Endothelial cell (in vitro differentiated cells): ENCODE measurements around the gene FAF2. TPM values are rescaled to one million over a fixed set of nuclear protein-coding genes. Genes with fewer than 3 reads are reported as not detected.

Experiments used
- DNase-seq: peaks from one replicate; pipeline ENCODE4 v3.0.0; 2021; ENCODE audit warnings: low spot score
- H3K27ac Mint-ChIP-seq: one replicate; pipeline ENCODE4 v1.8.0; 2021; ENCODE audit warnings: mixed read lengths, inconsistent platforms; ENCODE audit not compliant: unreplicated experiment
- H3K27me3 Mint-ChIP-seq: one replicate; pipeline ENCODE4 v1.8.0; 2021; ENCODE audit warnings: mild to moderate bottlenecking, moderate library complexity, mixed read lengths, inconsistent platforms; ENCODE audit not compliant: unreplicated experiment
- H3K36me3 Mint-ChIP-seq: one replicate; pipeline ENCODE4 v1.8.0; 2021; ENCODE audit warnings: mild to moderate bottlenecking, low read depth, mixed read lengths, inconsistent platforms; ENCODE audit not compliant: unreplicated experiment
- H3K4me1 Mint-ChIP-seq: one replicate; pipeline ENCODE4 v1.8.0; 2021; ENCODE audit warnings: mild to moderate bottlenecking, mixed read lengths, inconsistent platforms; ENCODE audit not compliant: unreplicated experiment
- H3K4me3 Mint-ChIP-seq: one replicate; pipeline ENCODE4 v1.8.0; 2021; ENCODE audit warnings: mild to moderate bottlenecking, mixed read lengths, inconsistent platforms; ENCODE audit not compliant: unreplicated experiment
- H3K9me3 Mint-ChIP-seq: one replicate; pipeline ENCODE4 v1.8.0; 2021; ENCODE audit warnings: mixed read lengths, inconsistent platforms; ENCODE audit not compliant: unreplicated experiment
- total RNA-seq: library from RNA; stranded (reverse); fragmentation: NEBNext Ultra II Directional; extraction: Animal tissue kit (Norgen Biotek cat#: 25700); gene quantifications from one replicate; pipeline ENCODE4 v1.2.1, GENCODE V29; 2021; ENCODE audit not compliant: unreplicated experiment
- TF ChIP-seq, protein P1 (sequence below): fragments of 200-600 bp; sonication (generic); IDR thresholded peaks from one replicate; pipeline ENCODE4 v1.5.0; 2021; ENCODE audit warnings: antibody characterized with exemption; ENCODE audit not compliant: unreplicated experiment

Gene FAF2
- total RNA-seq, 1 donor from 2014 or later = 40.6 TPM

DNA sequence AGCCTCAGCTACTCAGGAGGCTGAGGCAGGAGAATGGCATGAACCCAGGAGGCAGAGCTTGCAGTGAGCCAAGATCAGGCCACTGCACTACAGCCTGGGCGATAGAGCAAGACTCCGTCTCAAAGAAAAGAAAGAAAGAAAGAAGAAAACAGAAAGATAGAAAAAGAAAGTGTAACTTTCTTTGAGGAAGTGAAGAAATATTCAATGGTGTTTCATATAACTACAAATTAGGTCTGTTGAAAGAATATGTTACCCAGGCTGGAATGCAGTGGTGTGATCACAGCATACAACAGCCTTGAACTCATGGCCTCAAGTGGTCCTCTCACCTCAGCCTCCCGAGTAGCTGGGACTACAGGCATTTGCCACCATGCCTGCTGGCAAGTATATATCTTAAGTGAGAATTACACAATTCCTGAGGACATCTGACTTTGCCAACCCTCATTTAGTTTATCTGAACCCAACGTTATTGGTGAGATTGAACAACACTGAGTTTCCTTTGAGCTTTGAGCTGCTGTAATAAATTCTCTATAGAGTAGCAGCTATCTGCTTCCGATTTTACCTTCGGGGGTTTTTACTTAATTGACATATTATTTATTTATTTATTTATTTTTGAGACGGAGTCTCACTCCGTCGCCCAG is 2.0 kb upstream of the FAF2 start:
- H3K27me3 Mint-ChIP-seq = peaks cover 4% of the 10 kb centered on the region
- TF ChIP-seq, protein P1, sequence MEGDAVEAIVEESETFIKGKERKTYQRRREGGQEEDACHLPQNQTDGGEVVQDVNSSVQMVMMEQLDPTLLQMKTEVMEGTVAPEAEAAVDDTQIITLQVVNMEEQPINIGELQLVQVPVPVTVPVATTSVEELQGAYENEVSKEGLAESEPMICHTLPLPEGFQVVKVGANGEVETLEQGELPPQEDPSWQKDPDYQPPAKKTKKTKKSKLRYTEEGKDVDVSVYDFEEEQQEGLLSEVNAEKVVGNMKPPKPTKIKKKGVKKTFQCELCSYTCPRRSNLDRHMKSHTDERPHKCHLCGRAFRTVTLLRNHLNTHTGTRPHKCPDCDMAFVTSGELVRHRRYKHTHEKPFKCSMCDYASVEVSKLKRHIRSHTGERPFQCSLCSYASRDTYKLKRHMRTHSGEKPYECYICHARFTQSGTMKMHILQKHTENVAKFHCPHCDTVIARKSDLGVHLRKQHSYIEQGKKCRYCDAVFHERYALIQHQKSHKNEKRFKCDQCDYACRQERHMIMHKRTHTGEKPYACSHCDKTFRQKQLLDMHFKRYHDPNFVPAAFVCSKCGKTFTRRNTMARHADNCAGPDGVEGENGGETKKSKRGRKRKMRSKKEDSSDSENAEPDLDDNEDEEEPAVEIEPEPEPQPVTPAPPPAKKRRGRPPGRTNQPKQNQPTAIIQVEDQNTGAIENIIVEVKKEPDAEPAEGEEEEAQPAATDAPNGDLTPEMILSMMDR = no peak
- no peaks in the 10 kb centered on the region for H3K9me3 Mint-ChIP-seq
- H3K36me3 Mint-ChIP-seq = peaks cover 5% of the 10 kb centered on the region
- H3K27ac Mint-ChIP-seq = no peak overlapping the region
- H3K4me1 Mint-ChIP-seq = peaks cover 13% of the 10 kb centered on the region
- no peak overlapping the region for H3K4me3 Mint-ChIP-seq
- no peak for DNase-seq

DNA sequence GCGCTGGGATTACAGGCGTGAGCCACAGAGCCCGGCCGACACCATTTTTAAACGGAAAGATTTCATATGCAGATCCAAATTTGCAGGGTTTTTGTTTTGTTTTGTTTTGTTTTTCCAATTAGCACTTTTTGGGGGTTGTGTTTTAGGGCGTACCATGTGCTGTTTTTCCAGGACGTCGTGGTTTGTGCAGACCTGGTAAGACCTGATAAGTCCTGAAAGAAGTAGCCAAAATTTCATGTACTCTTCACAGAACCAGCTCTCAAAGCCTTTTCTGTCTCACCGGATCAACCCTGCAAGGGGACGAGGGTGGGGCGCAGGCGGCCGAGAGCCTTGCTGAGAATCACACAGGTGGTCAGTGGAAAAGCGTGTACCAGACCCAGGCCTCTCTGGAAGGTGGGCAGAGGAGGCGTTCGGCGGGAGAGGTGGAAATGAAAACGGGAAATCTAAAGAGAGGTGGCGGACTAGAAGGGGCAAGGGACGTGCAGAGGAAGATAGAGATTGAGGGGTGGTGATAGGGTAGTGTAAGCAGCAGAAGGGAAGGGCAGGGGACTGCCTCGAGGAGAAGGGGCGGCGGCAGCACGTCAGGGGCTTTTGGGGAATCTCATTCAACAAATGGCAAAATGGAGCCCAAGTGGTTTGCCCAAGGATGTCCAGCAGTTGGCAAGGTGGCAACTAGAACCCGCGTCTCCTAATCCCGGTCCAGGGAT is 1.1 kb upstream of the FAF2 start:
- H3K36me3 Mint-ChIP-seq = peaks cover 5% of the 10 kb centered on the region
- peak overlapping the region; percentile 98 for H3K27ac Mint-ChIP-seq
- H3K4me3 Mint-ChIP-seq = peak overlapping the region; percentile 100
- TF ChIP-seq, protein P1 = no peak
- peaks cover 4% of the 10 kb centered on the region for H3K27me3 Mint-ChIP-seq
- DNase-seq = peak; percentile 15
- peaks cover 13% of the 10 kb centered on the region for H3K4me1 Mint-ChIP-seq
- H3K9me3 Mint-ChIP-seq = no peaks in the 10 kb centered on the region

DNA sequence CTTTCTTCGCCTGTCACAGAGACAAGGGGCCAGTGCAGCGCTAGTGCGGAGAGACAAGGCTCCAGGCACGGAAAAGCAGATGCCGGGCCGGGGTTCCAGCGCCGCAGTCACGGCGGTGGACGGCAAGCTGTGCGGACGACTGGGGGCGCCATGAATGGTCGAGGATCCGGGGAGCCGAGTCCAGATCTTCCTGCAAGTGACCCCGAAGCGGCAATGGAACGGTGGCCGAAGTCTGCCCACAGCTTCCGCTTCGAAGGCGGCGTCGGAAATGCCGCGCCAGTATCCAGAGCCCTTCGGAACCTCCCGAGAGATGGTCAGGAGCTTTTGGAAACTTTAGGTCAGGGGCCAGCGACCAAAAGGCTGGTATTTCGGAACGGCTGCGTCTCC is 601 bp upstream of the FAF2 start:
- peaks cover 13% of the 10 kb centered on the region for H3K4me1 Mint-ChIP-seq
- H3K36me3 Mint-ChIP-seq = peaks cover 5% of the 10 kb centered on the region
- H3K9me3 Mint-ChIP-seq = no peaks in the 10 kb centered on the region
- DNase-seq = no peak
- peaks cover 4% of the 10 kb centered on the region for H3K27me3 Mint-ChIP-seq
- peak overlapping the region; percentile 98 for H3K27ac Mint-ChIP-seq
- H3K4me3 Mint-ChIP-seq = peak overlapping the region; percentile 100
- TF ChIP-seq, protein P1 = no peak

DNA sequence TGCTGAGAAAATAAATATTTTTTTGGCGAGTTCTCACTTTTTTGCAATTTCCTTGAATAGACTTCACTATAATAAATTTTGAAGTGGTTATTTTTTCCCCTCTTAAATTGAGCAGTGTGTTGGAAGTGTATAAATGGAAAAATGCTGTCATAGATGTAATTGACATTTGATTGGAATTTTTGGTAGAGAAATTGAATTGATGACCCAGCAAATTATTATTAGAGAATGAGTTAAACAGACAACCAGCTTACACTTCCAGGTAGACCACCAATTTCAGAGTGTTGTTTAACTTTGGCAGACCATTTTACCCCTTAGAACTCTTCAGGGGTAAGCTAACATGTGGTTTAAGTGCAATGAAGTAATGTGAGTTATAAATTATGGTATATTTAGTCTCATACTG is 1.9 kb downstream of the FAF2 start:
- peaks cover 8% of the 10 kb centered on the region for H3K36me3 Mint-ChIP-seq
- H3K27ac Mint-ChIP-seq = no peak overlapping the region
- no peak for DNase-seq
- no peak overlapping the region for H3K4me3 Mint-ChIP-seq
- H3K9me3 Mint-ChIP-seq = no peaks in the 10 kb centered on the region
- peaks cover 5% of the 10 kb centered on the region for H3K27me3 Mint-ChIP-seq
- TF ChIP-seq, protein P1 = no peak
- H3K4me1 Mint-ChIP-seq = peaks cover 13% of the 10 kb centered on the region
